Left renal cortex interstitium (tissue), 4 donors: ENCODE data around the gene YRDC. TPM values are rescaled to one million over a fixed set of nuclear protein-coding genes. Genes with fewer than 3 reads are reported as not detected.
A peak's percentile ranks its signal among the peaks of the same experiment; 100 is the strongest.
"Not testable (repeated sequence)": the region's sequence is repeated elsewhere in the genome, so short reads cannot be mapped to it uniquely, and the experiment has no call there.

Experiments
- DNase-seq, 4 donors: peaks; one replicate each; pipeline ENCODE4 v3.0.0-alpha.2; 2013; ENCODE audit warnings: low read depth in 4 of 4, low spot score in 2 of 4, missing footprints in 1 of 4
- polyA plus RNA-seq, 4 donors: library from polyadenylated mRNA; unstranded; fragments of 120-200 nt; gene quantifications; one replicate each; pipeline ENCODE4 v1.2.1, GENCODE V29; 2013; ENCODE audit not compliant: insufficient read length in 4 of 4

The YRDC gene
- polyA plus RNA-seq, 4 donors: 11.4 to 16.5 (median 12.7) TPM

DNA sequence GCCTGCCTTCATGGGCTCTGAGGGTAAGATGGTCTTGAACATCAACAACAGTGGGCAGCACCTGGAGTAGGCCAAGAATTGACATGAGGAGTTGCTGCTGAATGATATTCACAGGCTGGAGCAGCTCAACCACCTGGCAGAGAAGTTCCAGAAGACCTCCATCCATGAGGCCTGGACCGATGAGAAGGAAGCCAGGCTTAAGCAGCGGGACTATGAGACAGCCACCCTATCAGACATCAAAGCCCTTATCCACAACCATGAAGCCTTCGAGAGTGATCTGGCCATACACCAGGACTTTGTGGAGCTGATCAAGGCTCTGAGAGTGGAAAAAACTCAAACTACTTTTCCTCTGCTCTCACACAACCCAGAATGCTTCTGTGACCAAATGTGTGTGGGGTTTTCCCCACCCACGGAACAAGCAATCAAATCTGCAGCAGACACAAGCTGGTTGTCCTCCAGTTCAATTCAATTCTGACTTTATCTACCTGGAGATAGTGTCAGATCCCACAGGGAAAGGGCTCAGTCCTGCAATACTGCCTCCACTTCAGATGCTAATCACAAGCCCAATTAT is 31.0 kb downstream of the YRDC start:
- no peak for DNase-seq

- DNase-seq: not testable (repeated sequence)
These were observed 36.6 kb downstream of the YRDC start for GRCh38 chr1:37771440-37771839.

- no peak for DNase-seq
These were observed 40.5 kb downstream of the YRDC start for GRCh38 chr1:37767488-37767887.

DNA sequence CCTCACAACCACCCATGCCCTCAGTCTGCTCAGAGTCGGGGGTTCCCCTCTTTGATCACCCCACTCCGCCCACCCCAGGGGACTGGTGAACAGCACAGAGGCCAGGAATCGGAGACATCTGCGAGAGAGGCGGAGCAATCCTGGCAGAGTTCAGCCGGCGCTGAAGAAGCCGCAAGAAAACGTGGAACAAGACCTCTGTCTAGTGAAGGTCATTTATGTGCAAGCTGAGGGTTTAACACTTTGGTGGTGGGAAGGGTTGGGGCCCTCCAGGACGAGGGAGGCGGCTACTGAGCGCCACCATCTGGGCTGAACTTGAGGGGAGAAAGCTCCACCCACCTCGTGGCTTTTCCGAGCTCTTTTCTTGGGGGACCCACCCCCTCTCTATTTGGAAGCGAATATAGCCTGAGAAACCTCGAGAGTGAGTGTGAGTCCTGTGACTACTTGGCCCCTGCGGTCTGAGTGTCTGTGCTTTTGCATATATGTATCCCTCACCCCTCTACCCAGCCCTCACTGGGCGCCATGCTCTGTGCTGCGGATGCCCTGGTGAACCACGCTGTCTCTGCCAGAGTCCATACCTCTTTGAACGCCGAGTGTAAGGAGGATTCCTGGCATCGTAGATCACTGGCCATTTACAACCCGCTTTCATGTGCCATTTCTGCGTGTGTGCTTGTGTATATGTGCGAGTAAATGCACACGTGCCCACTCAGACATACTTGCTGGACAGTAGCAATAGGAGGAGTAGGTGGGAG is 41.9 kb downstream of the YRDC start:
- DNase-seq: no peak

GRCh38 chr1:37764888-37765441 is 43.0 kb downstream of the YRDC start, which contains the start of gene EPHA10:
Gene EPHA10, minus strand, starts transcription at chr1:37765120. Its CDS starts 54 bp downstream, at chr1:37765066.
- no peak for DNase-seq

DNA sequence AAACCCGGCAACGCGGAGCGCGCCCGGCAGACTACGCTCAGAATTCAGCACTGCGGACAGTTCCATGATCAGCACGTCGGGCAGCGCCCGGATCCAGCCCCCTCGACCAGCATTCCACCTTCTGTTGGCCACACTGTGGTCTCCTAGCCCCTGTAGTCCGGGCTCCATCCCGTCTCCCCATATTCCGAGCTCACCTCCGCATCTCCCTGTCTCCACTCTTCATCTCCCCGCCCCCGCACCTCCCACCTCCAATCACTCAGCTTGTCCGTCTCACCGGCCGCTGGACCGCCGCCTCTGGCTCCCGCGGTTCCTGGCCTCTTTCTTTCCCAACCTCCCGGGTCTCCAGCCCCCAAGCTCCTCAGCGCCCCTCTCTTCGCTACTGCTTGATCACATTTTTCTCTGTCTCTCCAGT is 43.6 kb downstream of the YRDC start:
- peak; percentile 15 to 65 (median 52) for DNase-seq

DNA sequence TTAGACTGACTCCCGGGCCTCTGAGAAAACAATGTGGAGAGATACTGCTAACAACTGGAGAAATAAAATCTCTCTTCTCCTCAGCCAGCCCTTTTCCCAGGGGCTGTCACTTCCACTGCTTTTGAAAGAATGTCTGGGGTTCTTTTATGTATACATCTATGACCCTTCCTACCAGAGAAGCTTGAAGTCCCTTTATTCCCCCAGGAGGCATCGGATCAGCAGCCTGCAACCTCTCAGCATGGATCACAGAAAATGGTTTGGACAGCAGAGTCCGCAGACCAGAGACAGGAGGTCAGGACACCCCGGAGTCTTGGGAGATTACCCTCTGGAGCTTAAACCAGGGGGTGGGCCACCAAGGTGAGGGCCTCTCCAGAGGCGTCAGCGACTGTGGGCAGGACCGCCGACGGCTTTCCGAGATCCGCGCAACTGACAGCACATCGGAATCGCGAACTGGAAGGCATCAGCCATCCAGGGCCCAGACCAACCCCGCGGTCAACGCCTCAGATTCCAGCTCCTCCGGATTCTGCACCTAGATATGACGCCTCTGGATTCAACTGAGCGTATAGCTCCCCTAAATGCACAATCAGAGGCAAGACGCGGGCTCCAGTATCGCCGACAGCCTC is 44.1 kb downstream of the YRDC start:
- no peak for DNase-seq

DNA sequence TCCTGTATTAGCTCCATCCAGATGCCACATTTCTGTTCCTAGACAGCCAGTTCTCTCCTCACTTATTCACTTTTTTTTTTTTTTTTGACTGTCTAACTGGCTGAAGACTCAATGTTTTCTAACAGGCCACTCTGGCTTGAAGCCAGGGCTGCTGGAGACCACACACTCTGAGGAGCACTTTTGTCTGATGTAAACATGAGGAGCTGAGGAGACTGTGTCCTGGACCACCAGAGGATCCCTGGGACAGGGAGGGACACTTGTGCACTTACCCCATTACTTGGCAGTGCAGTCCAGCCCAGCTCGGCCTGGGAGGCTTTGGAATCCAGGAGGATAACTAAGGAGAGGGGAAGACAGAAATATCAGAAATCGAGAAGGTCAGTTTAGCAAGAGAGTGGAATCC is 45.5 kb downstream of the YRDC start:
- DNase-seq: no peak

GRCh38 chr1:37761416-37762095 is 46.5 kb downstream of the YRDC start:
- no peak for DNase-seq

- no peak for DNase-seq
These were observed 48.6 kb downstream of the YRDC start for GRCh38 chr1:37759451-37759850.

GRCh38 chr1:37755951-37756560 is 52.0 kb downstream of the YRDC start:
- no peak for DNase-seq

- DNase-seq: no peak
These were observed 52.7 kb downstream of the YRDC start for GRCh38 chr1:37755290-37755689.

DNA sequence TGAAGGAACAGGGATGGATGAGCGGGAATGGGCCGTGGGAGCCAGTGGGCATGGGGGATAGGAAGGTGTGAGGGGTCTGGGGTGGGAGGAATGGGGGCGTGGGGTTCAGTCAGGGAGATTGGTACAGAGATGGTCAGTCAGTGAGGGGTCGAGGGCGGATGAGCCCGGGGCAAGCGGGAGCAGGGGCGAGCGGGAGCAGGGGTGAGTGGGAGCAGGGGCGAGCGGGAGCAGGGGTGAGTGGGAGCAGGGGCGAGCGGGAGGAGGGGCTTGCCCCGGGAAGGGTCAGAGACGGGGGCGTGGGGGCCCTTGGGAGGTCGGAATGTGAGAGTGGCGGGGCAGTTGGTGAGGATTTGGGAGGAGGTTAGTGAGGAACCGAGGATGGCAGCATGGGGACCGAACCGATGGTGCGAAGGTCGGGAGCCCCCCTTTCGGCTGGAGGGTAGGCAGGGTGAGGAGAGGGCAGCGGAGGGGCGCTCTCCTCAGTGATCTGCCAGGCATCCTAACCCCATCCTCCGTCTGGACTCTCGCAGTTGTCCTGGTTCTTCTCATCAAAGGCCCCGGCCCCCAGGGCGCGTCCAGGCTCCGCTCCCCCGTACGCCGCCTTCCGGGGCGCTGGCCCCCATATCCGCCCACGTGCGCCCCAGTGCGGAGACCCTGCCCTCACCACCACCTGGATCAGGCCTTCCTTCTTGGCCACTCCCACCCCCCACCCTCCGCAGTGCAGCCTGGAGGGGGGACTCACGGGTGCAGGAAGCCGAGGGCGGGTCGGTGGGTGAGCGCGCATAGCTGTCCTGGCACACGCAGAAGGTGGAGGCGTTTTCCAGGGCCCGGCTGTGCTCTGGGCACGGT is 54.3 kb downstream of the YRDC start:
- no peak for DNase-seq

Other genes with a start within 250 kb of the YRDC start
- 10 to 100 TPM; 62.7 to 84.1 (median 71.7) TPM for gene GNL2, start 212.3 kb downstream of the YRDC start, polyA plus RNA-seq
- 1 to 10 TPM; 4.6 to 7.9 (median 7.2) TPM for gene RSPO1, start 173.3 kb downstream of the YRDC start, polyA plus RNA-seq
- gene CDCA8, start 115.7 kb downstream of the YRDC start, polyA plus RNA-seq: 10 to 100 TPM; 16.2 to 18.9 (median 17.4) TPM
- gene EPHA10, start 43.1 kb downstream of the YRDC start, polyA plus RNA-seq: under 1 TPM; 0.07 to 0.37 (median 0.19) TPM
- gene MANEAL, start 14.4 kb downstream of the YRDC start, polyA plus RNA-seq: 1 to 10 TPM; 3.5 to 5.5 (median 4.7) TPM
- 10 to 100 TPM; 21.7 to 45.5 (median 30.0) TPM for gene C1orf122, start 418 bp downstream of the YRDC start, polyA plus RNA-seq
- gene MTF1, start 51.4 kb upstream of the YRDC start, polyA plus RNA-seq: 1 to 10 TPM; 8.0 to 9.5 (median 8.4) TPM
- 10 to 100 TPM; 14.7 to 29.2 (median 23.0) TPM for gene INPP5B, start 138.8 kb upstream of the YRDC start, polyA plus RNA-seq
- gene SF3A3, start 181.8 kb upstream of the YRDC start, polyA plus RNA-seq: 100 to 1,000 TPM in 2 of 4 donors, 10 to 100 TPM in 2; 89.9 to 114 (median 101) TPM
- 10 to 100 TPM; 14.9 to 29.7 (median 23.1) TPM for gene FHL3, start 197.3 kb upstream of the YRDC start, polyA plus RNA-seq
- 10 to 100 TPM; 36.9 to 43.1 (median 42.3) TPM for gene UTP11, start 204.5 kb upstream of the YRDC start, polyA plus RNA-seq
- 1 to 10 TPM in 2 of 4 donors, under 1 TPM in 2; 0.79 to 2.2 (median 0.96) TPM for gene POU3F1, start 238.6 kb upstream of the YRDC start, polyA plus RNA-seq